Endothelial cell of umbilical vein (primary cell): ENCODE results near the gene TRPC3. TPM values are rescaled to one million over a fixed set of nuclear protein-coding genes. Genes with fewer than 3 reads are reported as not detected.

ENCODE experiments used
- BruUV-seq: library from RNA; stranded (reverse); fragments of 400-500 nt; replicated peaks from 2 replicates; lab custom pipeline; 2021; lab: Mats Ljungman, UMichigan
- CTCF ChIA-PET: fragments of 300-600, 350-600 bp; sonication (Branson Sonifier 250); formaldehyde crosslinking; loops from one replicate; lab custom pipeline; 2021; ENCODE audit warnings: antibody characterized with exemption, inconsistent platforms; lab: Charles Lee
- POLR2A ChIA-PET: fragments of 300-600, 350-600 bp; sonication (Branson Sonifier 250); formaldehyde crosslinking; loops from one replicate; lab custom pipeline; 2021; ENCODE audit warnings: antibody characterized with exemption, inconsistent platforms; lab: Charles Lee
- DNase-seq: peaks from one replicate; pipeline ENCODE4 v3.0.0-alpha.2; 2011; ENCODE audit warnings: low read depth, low spot score
- FAIRE-seq: peaks from 2 replicates; lab custom pipeline; 2011; peaks lifted over from hg19 to GRCh38; lab: Jason Lieb, UNC
- H2AFZ ChIP-seq: 2 replicates; pipeline ENCODE4 v1.6.0; 2012; ENCODE audit warnings: low read depth, low read length, control low read depth, inconsistent platforms
- H3K27ac ChIP-seq: 2 replicates; pipeline ENCODE4 v1.5.1; 2011; ENCODE audit warnings: low read depth, mild to moderate bottlenecking, control low read depth, low read length, moderate library complexity; ENCODE audit not compliant: insufficient read depth
- H3K27me3 ChIP-seq, 2 experiments: 2 replicates each; pipeline versions ENCODE4 v1.6.0 to v1.6.1; 2011; ENCODE audit warnings: low read length in 2 of 2, mixed read lengths in 1 of 2; ENCODE audit not compliant: control insufficient read depth in 2 of 2, insufficient read depth in 2 of 2
- H3K36me3 ChIP-seq, 2 experiments: 2 replicates in 1 of 2; 3 replicates in 1 of 2; pipeline ENCODE4 v1.5.1; 2011; ENCODE audit warnings: low read length in 2 of 2, mild to moderate bottlenecking in 1 of 2, moderate library complexity in 1 of 2; ENCODE audit not compliant: control insufficient read depth in 2 of 2, insufficient read depth in 2 of 2; ENCODE audit errors: extremely low read depth in 1 of 2
- H3K4me1 ChIP-seq: 3 replicates; pipeline ENCODE4 v1.5.1; 2011; ENCODE audit warnings: mild to moderate bottlenecking, low read length; ENCODE audit not compliant: control insufficient read depth, insufficient read depth; ENCODE audit errors: extremely low read depth
- H3K4me2 ChIP-seq: 2 replicates; pipeline ENCODE4 v1.6.1; 2011; ENCODE audit warnings: low read length, control low read depth, mixed read lengths; ENCODE audit not compliant: insufficient read depth
- H3K4me3 ChIP-seq, 3 experiments: fragments of 200-600 bp in 1 of 3; sonication (generic), shearing (Covaris generic) in 1 of 3; replicated peaks in 1 of 3; 2 replicates each; pipeline ENCODE4 v1.5.1; 2011 to 2016; ENCODE audit warnings: control low read depth in 3 of 3, low read length in 3 of 3, mild to moderate bottlenecking in 2 of 3, inconsistent platforms in 1 of 3, low read depth in 1 of 3, moderate library complexity in 1 of 3; ENCODE audit not compliant: insufficient read depth in 1 of 3
- H3K79me2 ChIP-seq: 2 replicates; pipeline ENCODE4 v1.6.0; 2012; ENCODE audit warnings: low read length, inconsistent platforms; ENCODE audit not compliant: control insufficient read depth, insufficient read depth
- H3K9ac ChIP-seq: replicated peaks from 2 replicates; pipeline ENCODE3; 2011; ENCODE audit warnings: low read length, control low read depth; ENCODE audit not compliant: insufficient read depth; ENCODE audit errors: extremely low read depth
- H3K9me1 ChIP-seq: replicated peaks from 3 replicates; pipeline ENCODE4 v1.6.0; 2011; ENCODE audit warnings: mild to moderate bottlenecking, low read length; ENCODE audit not compliant: control insufficient read depth, insufficient read depth; ENCODE audit errors: extremely low read depth
- H3K9me3 ChIP-seq: replicated peaks from 2 replicates; pipeline ENCODE4 v1.5.1; 2012; ENCODE audit warnings: low read length, inconsistent platforms; ENCODE audit not compliant: control insufficient read depth, insufficient read depth
- H4K20me1 ChIP-seq: replicated peaks from 2 replicates; pipeline ENCODE3; 2011; ENCODE audit warnings: mild to moderate bottlenecking, low read length; ENCODE audit not compliant: control insufficient read depth, insufficient read depth; ENCODE audit errors: extremely low read depth
- EZH2 ChIP-seq: IDR thresholded peaks from 2 replicates; pipeline ENCODE4 v1.6.1; 2012; ENCODE audit warnings: borderline replicate concordance, low read depth, mild to moderate bottlenecking, moderate library complexity, low read length, inconsistent platforms; ENCODE audit not compliant: severe bottlenecking
- FOS ChIP-seq: IDR thresholded peaks from 2 replicates; pipeline ENCODE4 v1.6.1; 2011; ENCODE audit warnings: mild to moderate bottlenecking, low read length, moderate library complexity, borderline replicate concordance; ENCODE audit not compliant: insufficient read depth
- GATA2 ChIP-seq: IDR thresholded peaks from 2 replicates; pipeline ENCODE4 v1.7.0; 2011; ENCODE audit warnings: low read depth, mild to moderate bottlenecking, moderate library complexity, mixed read lengths, low read length; ENCODE audit not compliant: insufficient read length, insufficient read depth
- JUN ChIP-seq: IDR thresholded peaks from 2 replicates; pipeline ENCODE4 v1.6.1; 2011; ENCODE audit warnings: borderline replicate concordance, low read depth; ENCODE audit not compliant: insufficient read length, insufficient read depth
- MYC ChIP-seq: IDR thresholded peaks from one replicate; pipeline ENCODE4 v1.6.1; 2011; ENCODE audit warnings: mild to moderate bottlenecking, low read depth, low read length
- POLR2A ChIP-seq: IDR thresholded peaks from 2 replicates; pipeline ENCODE4 v1.6.1; 2012; ENCODE audit warnings: low read depth, mild to moderate bottlenecking, control low read depth, low read length
- POLR2AphosphoS5 ChIP-seq: IDR thresholded peaks from 2 replicates; pipeline ENCODE4 v1.6.1; 2012; ENCODE audit warnings: low read depth, mild to moderate bottlenecking, control low read depth, low read length, moderate library complexity; ENCODE audit not compliant: insufficient read depth
- dilution Hi-C: fragments of 300-500 bp; cut with MboI; formaldehyde crosslinking; loops from one replicate; pipeline ENCODE4 v1.15.0; 2019; ENCODE audit warnings: low sequenced_read_pairs; ENCODE audit not compliant: extremely low pct_ligation_motif_present
- intact Hi-C: fragments of 100-400 bp; cut with micrococcal nuclease; formaldehyde crosslinking; loops from one replicate; pipeline ENCODE4 v1.10.0; 2022
- polyA plus RNA-seq, 4 experiments: library from polyadenylated mRNA; depleted of rRNA in 3 of 4; stranded (reverse) in 3 of 4; unstranded in 1 of 4; fragments of >200 nt; gene quantifications; 2 replicates each; pipeline versions ENCODE4 v1.2.1 to v1.2.3, GENCODE V29; 2011 to 2012; ENCODE audit warnings: missing spikeins in 1 of 4
- total RNA-seq: library from RNA; stranded (reverse); gene quantifications from 2 replicates; pipeline ENCODE4 v1.2.3, GENCODE V29; 2021
- TF ChIP-seq, protein P1 (sequence below): IDR thresholded peaks from 2 replicates; pipeline ENCODE4 v1.6.1; 2011; ENCODE audit not compliant: insufficient read depth, insufficient read length
- TF ChIP-seq, protein P2 (sequence below), 2 donors: IDR thresholded peaks; 1 replicate in 1 of 2; 2 replicates in 1 of 2; pipeline ENCODE4 v1.5.1; 2011; ENCODE audit warnings: low read length in 2 of 2, mild to moderate bottlenecking in 2 of 2, moderate library complexity in 2 of 2, control low read depth in 1 of 2, inconsistent platforms in 1 of 2, low read depth in 1 of 2; ENCODE audit not compliant: insufficient read depth in 1 of 2; ENCODE audit errors: extremely low read depth in 1 of 2

The TRPC3 gene
- total and polyA plus RNA-seq, 2 donors (not counting 3 experiments of a cell fraction or from before 2014, with no cell fraction given), result not detected

DNA sequence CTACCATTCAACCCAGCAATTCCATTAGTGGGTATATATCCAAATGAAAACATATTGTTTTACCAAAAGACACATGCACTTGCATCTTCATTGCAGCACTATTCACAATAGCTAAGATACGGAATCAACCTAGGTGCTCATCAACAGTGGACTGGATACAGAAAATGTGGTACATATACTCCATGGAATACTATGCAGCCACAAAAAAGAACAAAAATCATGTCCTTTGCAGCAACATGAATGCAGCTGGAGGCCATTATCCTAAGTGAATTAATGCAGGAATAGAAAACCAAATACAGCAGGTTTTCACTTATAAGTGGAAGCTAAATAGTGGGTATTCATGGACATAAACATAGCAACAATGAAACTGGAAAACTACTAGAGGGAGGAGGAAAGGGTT is 43.5 kb downstream of the TRPC3 start:
- dilution Hi-C loops, result no loop called here
- CTCF ChIA-PET, result no interaction called here
- BruUV-seq, result no TSS peak

More for the DNA sequence above, 43.5 kb downstream of the TRPC3 start:
- peaks cover 5 to 20% of the 10 kb centered on the region in 2 experiments for H3K27me3 ChIP-seq
- no peak overlapping the region for H3K4me3 ChIP-seq
- H2AFZ ChIP-seq, result no peak overlapping the region
- no peak for TF ChIP-seq POLR2A
- TF ChIP-seq JUN, result no peak
- no peak for TF ChIP-seq GATA2
- TF ChIP-seq POLR2AphosphoS5, result no peak
- no peak for TF ChIP-seq MYC
- TF ChIP-seq, protein P1, sequence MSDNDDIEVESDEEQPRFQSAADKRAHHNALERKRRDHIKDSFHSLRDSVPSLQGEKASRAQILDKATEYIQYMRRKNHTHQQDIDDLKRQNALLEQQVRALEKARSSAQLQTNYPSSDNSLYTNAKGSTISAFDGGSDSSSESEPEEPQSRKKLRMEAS, result no peak
- TF ChIP-seq EZH2, result no peak
- TF ChIP-seq FOS, result no peak
- TF ChIP-seq, protein P2, sequence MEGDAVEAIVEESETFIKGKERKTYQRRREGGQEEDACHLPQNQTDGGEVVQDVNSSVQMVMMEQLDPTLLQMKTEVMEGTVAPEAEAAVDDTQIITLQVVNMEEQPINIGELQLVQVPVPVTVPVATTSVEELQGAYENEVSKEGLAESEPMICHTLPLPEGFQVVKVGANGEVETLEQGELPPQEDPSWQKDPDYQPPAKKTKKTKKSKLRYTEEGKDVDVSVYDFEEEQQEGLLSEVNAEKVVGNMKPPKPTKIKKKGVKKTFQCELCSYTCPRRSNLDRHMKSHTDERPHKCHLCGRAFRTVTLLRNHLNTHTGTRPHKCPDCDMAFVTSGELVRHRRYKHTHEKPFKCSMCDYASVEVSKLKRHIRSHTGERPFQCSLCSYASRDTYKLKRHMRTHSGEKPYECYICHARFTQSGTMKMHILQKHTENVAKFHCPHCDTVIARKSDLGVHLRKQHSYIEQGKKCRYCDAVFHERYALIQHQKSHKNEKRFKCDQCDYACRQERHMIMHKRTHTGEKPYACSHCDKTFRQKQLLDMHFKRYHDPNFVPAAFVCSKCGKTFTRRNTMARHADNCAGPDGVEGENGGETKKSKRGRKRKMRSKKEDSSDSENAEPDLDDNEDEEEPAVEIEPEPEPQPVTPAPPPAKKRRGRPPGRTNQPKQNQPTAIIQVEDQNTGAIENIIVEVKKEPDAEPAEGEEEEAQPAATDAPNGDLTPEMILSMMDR (IDR thresholded peaks at IDR 0.05; ENCODE audit: extremely low read depth in 1 of 2, insufficient read depth in 1 of 2, low read depth in 1 of 2, low read length in 2 of 2), result no peak
- intact Hi-C loops, result no loop called here
- H3K4me2 ChIP-seq, result no peak overlapping the region
- FAIRE-seq, result no peak
- no peaks in the 10 kb centered on the region for H3K9me3 ChIP-seq
- H3K36me3 ChIP-seq, result no peaks in the 10 kb centered on the region
- H3K4me1 ChIP-seq, result no peaks in the 10 kb centered on the region
- POLR2A ChIA-PET, result no interaction called here
- H4K20me1 ChIP-seq, result no peaks in the 10 kb centered on the region
- H3K79me2 ChIP-seq, result no peaks in the 10 kb centered on the region
- H3K9ac ChIP-seq, result no peak overlapping the region
- no peaks in the 10 kb centered on the region for H3K9me1 ChIP-seq
- DNase-seq, result no peak
- no peak overlapping the region for H3K27ac ChIP-seq
